ENCODE data around the gene MAML2. TPM values are rescaled to one million over a fixed set of nuclear protein-coding genes. Genes with fewer than 3 reads are reported as not detected.

Gene MAML2
- polyA plus RNA-seq, 3 donors = 0.57 to 7.6 (median 1.2) TPM

- no peak for TF ChIP-seq CTCF (IDR thresholded peaks at IDR 0.05)
- Histone ChIP-seq H3K27ac (ENCODE audit: low read depth in 1 of 2, low read length in 2 of 2) (no peak overlapping the region), H3K79me2 (ENCODE audit: insufficient read depth, low read length) (no peaks in the 10 kb centered on the region), H3K4me1 (ENCODE audit: control insufficient read depth in 1 of 2, insufficient read depth in 2 of 2, low read length in 2 of 2) (no peaks in the 10 kb centered on the region), H3K36me3 (replicated peaks in 1 of 2; ENCODE audit: control insufficient read depth in 1 of 2, insufficient read depth in 2 of 2, low read length in 2 of 2) (no peaks in the 10 kb centered on the region), H4K20me1 (ENCODE audit: insufficient read depth, low read length) (no peaks in the 10 kb centered on the region), H3K4me2 (replicated peaks; ENCODE audit: extremely low read depth, low read length, poor library complexity, severe bottlenecking) (no peak overlapping the region), H3K4me3 (replicated peaks in 1 of 3; ENCODE audit: low read depth in 2 of 3, low read length in 3 of 3) (no peak overlapping the region), H2AFZ (ENCODE audit: insufficient read depth, low read depth, low read length, poor library complexity, severe bottlenecking) (no peak overlapping the region), H3K9ac (ENCODE audit: insufficient read depth, low read length, poor library complexity, severe bottlenecking) (no peak overlapping the region), H3K9me3 (replicated peaks in 1 of 2; ENCODE audit: control insufficient read depth in 1 of 2, insufficient read depth in 1 of 2, low read length in 2 of 2) (no peaks in the 10 kb centered on the region), H3K27me3 (ENCODE audit: control insufficient read depth in 2 of 2, insufficient read depth in 2 of 2, low read length in 2 of 2) (no peaks in the 10 kb centered on the region)
- intact Hi-C loops (cut with micrococcal nuclease) = no loop called here
- H3K27me3 Mint-ChIP-seq (ENCODE audit: low read depth in 3 of 3) = peaks cover 2% of the 10 kb centered on the region in 3 donors
- peaks cover 5 to 10% of the 10 kb centered on the region in 2 donors for H3K36me3 Mint-ChIP-seq
- no peak overlapping the region for H3K27ac Mint-ChIP-seq
- no peak overlapping the region for H3K4me3 Mint-ChIP-seq
- H3K4me1 Mint-ChIP-seq = peaks cover 5% of the 10 kb centered on the region
- no peak for DNase-seq
- no peaks in the 10 kb centered on the region for H3K9me3 Mint-ChIP-seq
These were observed 162.7 kb downstream of the MAML2 start for GRCh38 chr11:96180341-96180740.

GRCh38 chr11:96179905-96180304 lies 163.1 kb downstream of the MAML2 start:
- no peak overlapping the region for H2AFZ ChIP-seq (ENCODE audit: insufficient read depth, low read depth, low read length, poor library complexity, severe bottlenecking)
- no peaks in the 10 kb centered on the region for H3K79me2 ChIP-seq (ENCODE audit: insufficient read depth, low read length)
- H3K27me3 ChIP-seq (ENCODE audit: control insufficient read depth in 2 of 2, insufficient read depth in 2 of 2, low read length in 2 of 2) = no peaks in the 10 kb centered on the region
- no peak overlapping the region for H3K4me3 ChIP-seq (replicated peaks in 1 of 3; ENCODE audit: low read depth in 2 of 3, low read length in 3 of 3)
- no peak overlapping the region for H3K9ac ChIP-seq (ENCODE audit: insufficient read depth, low read length, poor library complexity, severe bottlenecking)
- Mint-ChIP-seq H3K27me3 (ENCODE audit: low read depth in 3 of 3) (peaks cover 2% of the 10 kb centered on the region in 3 donors), H3K9me3 (no peaks in the 10 kb centered on the region), H3K4me1 (peaks cover 5% of the 10 kb centered on the region), H3K4me3 (no peak overlapping the region), H3K27ac (peak overlapping the region in 1 of 7 donors; percentile 53), H3K36me3 (peaks cover 5 to 10% of the 10 kb centered on the region in 2 donors)
- H3K27ac ChIP-seq (ENCODE audit: low read depth in 1 of 2, low read length in 2 of 2) = no peak overlapping the region
- no peaks in the 10 kb centered on the region for H3K36me3 ChIP-seq (replicated peaks in 1 of 2; ENCODE audit: control insufficient read depth in 1 of 2, insufficient read depth in 2 of 2, low read length in 2 of 2)
- intact Hi-C loops (cut with micrococcal nuclease) = no loop called here
- WGBS (ENCODE audit: insufficient coverage) = no CpG with 5 or more reads among the region's 4 CpGs
- DNase-seq = no peak
- TF ChIP-seq CTCF (IDR thresholded peaks at IDR 0.05) = no peak
- no peaks in the 10 kb centered on the region for H3K9me3 ChIP-seq (replicated peaks in 1 of 2; ENCODE audit: control insufficient read depth in 1 of 2, insufficient read depth in 1 of 2, low read length in 2 of 2)
- no peaks in the 10 kb centered on the region for H4K20me1 ChIP-seq (ENCODE audit: insufficient read depth, low read length)
- H3K4me2 ChIP-seq (replicated peaks; ENCODE audit: extremely low read depth, low read length, poor library complexity, severe bottlenecking) = no peak overlapping the region
- H3K4me1 ChIP-seq (ENCODE audit: control insufficient read depth in 1 of 2, insufficient read depth in 2 of 2, low read length in 2 of 2) = no peaks in the 10 kb centered on the region
